SH-SY5Y (cell line): ENCODE measurements around the gene ARHGEF17.

Experiments used
- GATA2 ChIP-seq: IDR thresholded peaks from 2 replicates; pipeline ENCODE4 v1.6.1; 2011; ENCODE audit warnings: mild to moderate bottlenecking, low read depth, low read length
- GATA3 ChIP-seq: IDR thresholded peaks from 2 replicates; pipeline ENCODE4 v1.6.1; 2011; ENCODE audit warnings: low read depth, mild to moderate bottlenecking, low read length, moderate library complexity

GRCh38 chr11:73416786-73417185 lies 108.7 kb downstream of the ARHGEF17 start:
- TF ChIP-seq GATA2 (no peak), GATA3 (no peak)
